HEK293 (cell line): ENCODE measurements around the gene ATE1.

Experiments used
- CTCF ChIA-PET: fragments of 350-600 bp; formaldehyde crosslinking; extraction: SDS; loops from one replicate; lab custom pipeline; 2021; ENCODE audit warnings: antibody characterized with exemption; lab: Yijun Ruan, JAX
- POLR2A ChIA-PET: fragments of 300-600 bp; formaldehyde crosslinking; extraction: SDS; loops from one replicate; lab custom pipeline; 2020; ENCODE audit warnings: antibody characterized with exemption, inconsistent platforms; lab: Yijun Ruan, JAX
- H3K27ac ChIP-seq: fragments of 200-500 bp; sonication (Bioruptor generic); 2 replicates; pipeline ENCODE4 v1.5.1; 2014; ENCODE audit warnings: low read depth, low read length, control low read depth, inconsistent platforms; ENCODE audit errors: extremely low read depth
- H3K36me3 ChIP-seq, 2 experiments: fragments of 200-500 bp in 1 of 2; sonication (Bioruptor generic) in 1 of 2; 1 replicate in 1 of 2; 2 replicates in 1 of 2; pipeline ENCODE4 v1.5.1; 2014 to 2017; ENCODE audit warnings: inconsistent platforms in 2 of 2, low read length in 2 of 2; ENCODE audit not compliant: control insufficient read depth in 2 of 2, insufficient read depth in 1 of 2
- H3K4me1 ChIP-seq: fragments of 200-500 bp; sonication (Bioruptor generic); 2 replicates; pipeline ENCODE4 v1.5.1; 2014; ENCODE audit warnings: mild to moderate bottlenecking, low read length, inconsistent platforms; ENCODE audit not compliant: control insufficient read depth, insufficient read depth
- H3K4me3 ChIP-seq: 2 replicates; pipeline ENCODE4 v1.5.1; 2011; ENCODE audit warnings: low read depth, mild to moderate bottlenecking, control low read depth, low read length, moderate library complexity
- H3K9me3 ChIP-seq: fragments of 200-500 bp; sonication (Bioruptor generic); 2 replicates; pipeline ENCODE4 v1.5.1; 2014; ENCODE audit warnings: low read depth, low read length, inconsistent platforms; ENCODE audit not compliant: control insufficient read depth, insufficient read depth
- CTCF ChIP-seq: fragments of 450-650 bp; formaldehyde crosslinking; IDR thresholded peaks from 2 replicates; pipeline ENCODE4 v1.5.1; 2016; ENCODE audit warnings: missing biosample characterization, missing genetic modification characterization
- EGR2 ChIP-seq: fragments of 450-650 bp; formaldehyde crosslinking; IDR thresholded peaks from 2 replicates; pipeline ENCODE4 v1.5.1; 2016; ENCODE audit warnings: low read depth, missing biosample characterization, missing genetic modification characterization
- GLI2 ChIP-seq: fragments of 450-650 bp; formaldehyde crosslinking; IDR thresholded peaks from 2 replicates; pipeline ENCODE4; 2017; ENCODE audit warnings: missing biosample characterization, missing genetic modification characterization, low read depth, borderline replicate concordance
- TRIM28 ChIP-seq: IDR thresholded peaks from 2 replicates; pipeline ENCODE4 v1.6.1; 2011; ENCODE audit warnings: low read length, control low read depth, borderline replicate concordance
- ZBTB20 ChIP-seq: fragments of 450-650 bp; formaldehyde crosslinking; IDR thresholded peaks from 2 replicates; pipeline ENCODE4 v1.5.1; 2016; ENCODE audit warnings: missing biosample characterization, missing genetic modification characterization
- ZNF174 ChIP-seq: fragments of 450-650 bp; formaldehyde crosslinking; IDR thresholded peaks from 2 replicates; pipeline ENCODE4 v1.5.0; 2017; ENCODE audit warnings: missing biosample characterization, mild to moderate bottlenecking, missing genetic modification characterization
- ZNF175 ChIP-seq: fragments of 450-650 bp; formaldehyde crosslinking; IDR thresholded peaks from 2 replicates; pipeline ENCODE4 v1.5.1; 2016; ENCODE audit warnings: missing biosample characterization, missing genetic modification characterization
- ZNF2 ChIP-seq: fragments of 450-650 bp; formaldehyde crosslinking; IDR thresholded peaks from 2 replicates; pipeline ENCODE4 v1.5.1; 2016; ENCODE audit warnings: missing biosample characterization, missing genetic modification characterization
- ZNF221 ChIP-seq: fragments of 450-650 bp; formaldehyde crosslinking; IDR thresholded peaks from 2 replicates; pipeline ENCODE4 v1.5.1; 2017; ENCODE audit warnings: missing biosample characterization, missing genetic modification characterization, borderline replicate concordance
- ZNF280C ChIP-seq: fragments of 450-650 bp; formaldehyde crosslinking; IDR thresholded peaks from 2 replicates; pipeline ENCODE4 v1.5.1; 2016; ENCODE audit warnings: missing biosample characterization, missing genetic modification characterization
- ZNF335 ChIP-seq: fragments of 450-650 bp; formaldehyde crosslinking; conservative IDR thresholded peaks from 2 replicates; pipeline ENCODE4 v1.5.1; 2016; ENCODE audit warnings: missing biosample characterization, missing genetic modification characterization
- ZNF366 ChIP-seq: fragments of 450-650 bp; formaldehyde crosslinking; conservative IDR thresholded peaks from 2 replicates; pipeline ENCODE4 v1.5.1; 2016; ENCODE audit warnings: missing biosample characterization, missing genetic modification characterization
- ZNF48 ChIP-seq: fragments of 450-650 bp; formaldehyde crosslinking; IDR thresholded peaks from 2 replicates; pipeline ENCODE4 v1.5.1; 2016; ENCODE audit warnings: missing biosample characterization, missing genetic modification characterization
- ZNF600 ChIP-seq: fragments of 450-650 bp; formaldehyde crosslinking; IDR thresholded peaks from 2 replicates; pipeline ENCODE4 v1.5.1; 2016; ENCODE audit warnings: missing biosample characterization, missing genetic modification characterization
- ZNF843 ChIP-seq: fragments of 450-650 bp; formaldehyde crosslinking; IDR thresholded peaks from 2 replicates; pipeline ENCODE4 v1.5.1; 2016; ENCODE audit warnings: missing biosample characterization, missing genetic modification characterization
- ZXDB ChIP-seq: fragments of 450-650 bp; formaldehyde crosslinking; IDR thresholded peaks from 2 replicates; pipeline ENCODE4 v1.5.1; 2016; ENCODE audit warnings: missing biosample characterization, missing genetic modification characterization
- TF ChIP-seq, protein P1 (sequence below): fragments of 450-650 bp; formaldehyde crosslinking; IDR thresholded peaks from 2 replicates; pipeline ENCODE4 v1.5.1; 2017; ENCODE audit warnings: missing biosample characterization, missing genetic modification characterization
- TF ChIP-seq, protein P2 (sequence below): fragments of 450-650 bp; formaldehyde crosslinking; IDR thresholded peaks from 2 replicates; pipeline ENCODE4 v1.5.1; 2017; ENCODE audit warnings: missing biosample characterization, missing genetic modification characterization

Gene ATE1

GRCh38 chr10:121710207-121710606, 217.6 kb downstream of the ATE1 start:
- CTCF ChIA-PET: interaction anchor here (2.2 kb wide), 1 partner anchor 13 kb away, joined by 7 read pairs; no protein-coding TSS in a partner anchor
- Histone ChIP-seq H3K4me3 (no peak overlapping the region), H3K9me3 (no peaks in the 10 kb centered on the region), H3K36me3 (no peaks in the 10 kb centered on the region), H3K27ac (no peak overlapping the region), H3K4me1 (no peaks in the 10 kb centered on the region)
- POLR2A ChIA-PET: no interaction called here
- TF ChIP-seq ZNF2 (tag by site-specific recombination) (no peak), ZXDB (tag by site-specific recombination) (no peak), ZNF221 (tag by site-specific recombination) (no peak), ZNF174 (tag by site-specific recombination) (no peak), ZNF843 (tag by site-specific recombination) (no peak)

DNA sequence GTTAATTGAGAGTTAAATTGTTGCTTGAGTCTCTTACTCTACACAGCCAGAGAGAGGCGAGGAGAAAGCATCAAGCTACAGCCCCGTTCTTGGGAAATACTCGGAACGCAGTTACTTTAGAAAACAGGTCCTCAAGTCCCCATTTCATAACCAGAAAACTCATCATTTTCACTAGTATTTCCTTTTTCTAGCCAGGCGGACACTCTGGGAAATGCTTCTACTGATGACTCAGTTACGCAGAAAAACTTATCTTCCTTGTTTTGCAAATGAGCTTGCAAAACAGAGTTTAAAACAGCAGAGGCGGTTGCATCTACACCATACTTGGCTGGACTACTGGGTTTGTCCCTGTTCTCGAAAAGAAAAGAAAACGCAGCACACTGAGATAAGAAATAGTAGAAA, 218.2 kb downstream of the ATE1 start:
- ChIA-PET CTCF (interaction anchor here (0.5 to 2.2 kb wide), 2 partner anchors 13 to 128 kb away, joined by 3 to 7 read pairs; no protein-coding TSS in a partner anchor), POLR2A (interaction anchor here (0.6 kb wide), 1 partner anchor 15 kb away, joined by 3 read pairs; no protein-coding TSS in a partner anchor)
- H3K36me3 ChIP-seq: no peaks in the 10 kb centered on the region
- H3K27ac ChIP-seq: no peak overlapping the region
- H3K4me1 ChIP-seq: no peaks in the 10 kb centered on the region
- no peaks in the 10 kb centered on the region for H3K9me3 ChIP-seq
- H3K4me3 ChIP-seq: no peak overlapping the region
- TF ChIP-seq, protein P1, sequence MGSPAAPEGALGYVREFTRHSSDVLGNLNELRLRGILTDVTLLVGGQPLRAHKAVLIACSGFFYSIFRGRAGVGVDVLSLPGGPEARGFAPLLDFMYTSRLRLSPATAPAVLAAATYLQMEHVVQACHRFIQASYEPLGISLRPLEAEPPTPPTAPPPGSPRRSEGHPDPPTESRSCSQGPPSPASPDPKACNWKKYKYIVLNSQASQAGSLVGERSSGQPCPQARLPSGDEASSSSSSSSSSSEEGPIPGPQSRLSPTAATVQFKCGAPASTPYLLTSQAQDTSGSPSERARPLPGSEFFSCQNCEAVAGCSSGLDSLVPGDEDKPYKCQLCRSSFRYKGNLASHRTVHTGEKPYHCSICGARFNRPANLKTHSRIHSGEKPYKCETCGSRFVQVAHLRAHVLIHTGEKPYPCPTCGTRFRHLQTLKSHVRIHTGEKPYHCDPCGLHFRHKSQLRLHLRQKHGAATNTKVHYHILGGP (tag by site-specific recombination): no peak
- TF ChIP-seq ZBTB20 (tag by site-specific recombination) (no peak), ZNF175 (tag by site-specific recombination) (no peak), EGR2 (tag by site-specific recombination) (no peak), GLI2 (tag by site-specific recombination) (no peak), ZNF335 (no peak), CTCF (tag by site-specific recombination) (no peak), ZNF366 (tag by site-specific recombination) (no peak), ZNF280C (no peak), ZNF600 (tag by site-specific recombination) (no peak), ZNF48 (tag by site-specific recombination) (no peak), TRIM28 (no peak)
- TF ChIP-seq, protein P2, sequence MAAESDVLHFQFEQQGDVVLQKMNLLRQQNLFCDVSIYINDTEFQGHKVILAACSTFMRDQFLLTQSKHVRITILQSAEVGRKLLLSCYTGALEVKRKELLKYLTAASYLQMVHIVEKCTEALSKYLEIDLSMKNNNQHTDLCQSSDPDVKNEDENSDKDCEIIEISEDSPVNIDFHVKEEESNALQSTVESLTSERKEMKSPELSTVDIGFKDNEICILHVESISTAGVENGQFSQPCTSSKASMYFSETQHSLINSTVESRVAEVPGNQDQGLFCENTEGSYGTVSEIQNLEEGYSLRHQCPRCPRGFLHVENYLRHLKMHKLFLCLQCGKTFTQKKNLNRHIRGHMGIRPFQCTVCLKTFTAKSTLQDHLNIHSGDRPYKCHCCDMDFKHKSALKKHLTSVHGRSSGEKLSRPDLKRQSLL: no peak
